Neural progenitor cell (in vitro differentiated cells): Measurements from ENCODE around the gene PEX10. TPM values are rescaled to one million over a fixed set of nuclear protein-coding genes. Genes with fewer than 3 reads are reported as not detected.

Source experiments
- DNase-seq: peaks from one replicate; pipeline ENCODE4 v3.0.0-alpha.2; 2016; ENCODE audit warnings: low spot score
- H2AFZ ChIP-seq: fragments of 200-600 bp; sonication (generic); replicated peaks from 2 replicates; pipeline ENCODE4 v1.6.1; 2016; ENCODE audit warnings: antibody characterized with exemption
- H3F3A ChIP-seq: fragments of 200-600 bp; sonication (generic); 2 replicates; pipeline ENCODE4 v1.6.1; 2016; ENCODE audit warnings: antibody characterized with exemption, low read depth
- H3K27ac ChIP-seq: fragments of 200-600 bp; sonication (generic); 2 replicates; pipeline ENCODE4 v1.5.1; 2016; ENCODE audit warnings: mild to moderate bottlenecking
- H3K27me3 ChIP-seq: fragments of 200-600 bp; sonication (generic); 2 replicates; pipeline ENCODE4 v1.6.1; 2016; ENCODE audit warnings: mild to moderate bottlenecking, moderate library complexity
- H3K36me3 ChIP-seq: fragments of 200-600 bp; sonication (generic); 2 replicates; pipeline ENCODE4 v1.5.1; 2016
- H3K4me1 ChIP-seq: fragments of 200-600 bp; sonication (generic); 2 replicates; pipeline ENCODE4 v1.6.1; 2016; ENCODE audit warnings: mixed run types
- H3K4me2 ChIP-seq: fragments of 200-600 bp; sonication (generic); 2 replicates; pipeline ENCODE4 v1.6.1; 2016
- H3K4me3 ChIP-seq: fragments of 200-600 bp; sonication (generic); 2 replicates; pipeline ENCODE4 v1.5.1; 2016
- H3K79me2 ChIP-seq: fragments of 200-600 bp; sonication (generic); 2 replicates; pipeline ENCODE4 v1.6.1; 2016; ENCODE audit warnings: low read depth
- H3K9ac ChIP-seq: fragments of 200-600 bp; sonication (generic); 2 replicates; pipeline ENCODE4 v1.6.1; 2016
- H3K9me3 ChIP-seq: fragments of 200-600 bp; sonication (generic); 2 replicates; pipeline ENCODE4 v1.5.1; 2016; ENCODE audit warnings: low read depth
- H4K20me1 ChIP-seq: fragments of 200-600 bp; sonication (generic); 2 replicates; pipeline ENCODE4 v1.6.1; 2016; ENCODE audit warnings: low read depth
- H3K27ac Mint-ChIP-seq: 3 replicates; pipeline ENCODE4 v1.8.0; 2021; ENCODE audit warnings: mixed read lengths
- H3K27me3 Mint-ChIP-seq: 2 replicates; pipeline ENCODE4 v1.8.0; 2022; ENCODE audit warnings: low read depth, mild to moderate bottlenecking, inconsistent platforms, moderate library complexity, mixed read lengths; ENCODE audit not compliant: insufficient read depth
- H3K36me3 Mint-ChIP-seq: 3 replicates; pipeline ENCODE4 v1.8.0; 2021; ENCODE audit warnings: mixed read lengths
- H3K4me1 Mint-ChIP-seq: 3 replicates; pipeline ENCODE4 v1.8.0; 2021; ENCODE audit warnings: mixed read lengths
- H3K4me3 Mint-ChIP-seq: 3 replicates; pipeline ENCODE4 v1.8.0; 2021; ENCODE audit warnings: mild to moderate bottlenecking, moderate library complexity, mixed read lengths
- H3K9me3 Mint-ChIP-seq: 3 replicates; pipeline ENCODE4 v1.8.0; 2020; ENCODE audit warnings: mixed read lengths
- CTCF ChIP-seq: fragments of 200-600 bp; sonication (generic); IDR thresholded peaks from 2 replicates; pipeline ENCODE4 v1.5.1; 2017; ENCODE audit warnings: antibody characterized with exemption, mild to moderate bottlenecking
- EZH2 ChIP-seq: fragments of 200-600 bp; sonication (generic); IDR thresholded peaks from 2 replicates; pipeline ENCODE4 v1.6.1; 2017; ENCODE audit warnings: antibody characterized with exemption, mild to moderate bottlenecking, moderate library complexity
- EZH2phosphoT487 ChIP-seq: fragments of 200-600 bp; sonication (generic); IDR thresholded peaks from 2 replicates; pipeline ENCODE4 v1.6.1; 2017; ENCODE audit warnings: antibody characterized with exemption
- total RNA-seq: library from RNA; depleted of rRNA; stranded (reverse); fragments of >200 nt; gene quantifications from 2 replicates; pipeline ENCODE4 v1.2.3, GENCODE V29; 2015; ENCODE audit warnings: low replicate concordance

The PEX10 gene
- total RNA-seq, 1 donor from 2014 or later, result 15.1 TPM

- peak; percentile 94 for DNase-seq
- Mint-ChIP-seq H3K4me3 (no peak overlapping the region), H3K36me3 (no peaks in the 10 kb centered on the region), H3K27ac (no peak overlapping the region), H3K9me3 (no peaks in the 10 kb centered on the region), H3K27me3 (peaks cover 17% of the 10 kb centered on the region), H3K4me1 (peaks cover 31% of the 10 kb centered on the region)
- no peak for TF ChIP-seq EZH2phosphoT487
- no peak for TF ChIP-seq CTCF
- no peak for TF ChIP-seq EZH2
- H2AFZ ChIP-seq, result no peak overlapping the region
- H4K20me1 ChIP-seq, result no peaks in the 10 kb centered on the region
- no peaks in the 10 kb centered on the region for H3K9me3 ChIP-seq
- H3K4me2 ChIP-seq, result peak overlapping the region; percentile 53
- peaks cover 29% of the 10 kb centered on the region for H3F3A ChIP-seq
- H3K9ac ChIP-seq, result no peak overlapping the region
- H3K4me1 ChIP-seq, result peaks cover 62% of the 10 kb centered on the region
- H3K4me3 ChIP-seq, result no peak overlapping the region
- H3K36me3 ChIP-seq, result no peaks in the 10 kb centered on the region
- peaks cover 37% of the 10 kb centered on the region for H3K27me3 ChIP-seq
- no peaks in the 10 kb centered on the region for H3K79me2 ChIP-seq
- peak overlapping the region; percentile 91 for H3K27ac ChIP-seq
Measured at GRCh38 chr1:2446394-2446793, 34.0 kb upstream of the PEX10 start.

GRCh38 chr1:2445823-2446215 lies 33.5 kb upstream of the PEX10 start:
- TF ChIP-seq EZH2 (no peak), EZH2phosphoT487 (no peak), CTCF (no peak)
- H3K4me3 Mint-ChIP-seq, result no peak overlapping the region
- H2AFZ ChIP-seq, result no peak overlapping the region
- H3K4me2 ChIP-seq, result peak overlapping the region; percentile 53
- DNase-seq, result no peak
- no peak overlapping the region for H3K9ac ChIP-seq
- no peaks in the 10 kb centered on the region for H3K9me3 ChIP-seq
- H3K4me1 Mint-ChIP-seq, result peaks cover 31% of the 10 kb centered on the region
- H3K27me3 ChIP-seq, result peaks cover 42% of the 10 kb centered on the region
- H3K36me3 ChIP-seq, result no peaks in the 10 kb centered on the region
- no peaks in the 10 kb centered on the region for H4K20me1 ChIP-seq
- no peak overlapping the region for H3K27ac ChIP-seq
- no peaks in the 10 kb centered on the region for H3K36me3 Mint-ChIP-seq
- H3F3A ChIP-seq, result peaks cover 29% of the 10 kb centered on the region
- H3K79me2 ChIP-seq, result no peaks in the 10 kb centered on the region
- H3K27me3 Mint-ChIP-seq, result peaks cover 15% of the 10 kb centered on the region
- no peak overlapping the region for H3K27ac Mint-ChIP-seq
- H3K4me3 ChIP-seq, result no peak overlapping the region
- no peaks in the 10 kb centered on the region for H3K9me3 Mint-ChIP-seq
- peaks cover 62% of the 10 kb centered on the region for H3K4me1 ChIP-seq

GRCh38 chr1:2445162-2445822 lies 32.9 kb upstream of the PEX10 start:
- peaks cover 31% of the 10 kb centered on the region for H3K4me1 Mint-ChIP-seq
- H3K4me3 Mint-ChIP-seq, result peak overlapping the region; percentile 38
- H3K27me3 Mint-ChIP-seq, result peaks cover 15% of the 10 kb centered on the region
- H4K20me1 ChIP-seq, result no peaks in the 10 kb centered on the region
- no peaks in the 10 kb centered on the region for H3K9me3 Mint-ChIP-seq
- no peak overlapping the region for H3K4me3 ChIP-seq
- H3K27ac Mint-ChIP-seq, result no peak overlapping the region
- TF ChIP-seq EZH2phosphoT487, result no peak
- no peaks in the 10 kb centered on the region for H3K79me2 ChIP-seq
- no peaks in the 10 kb centered on the region for H3K36me3 Mint-ChIP-seq
- no peak for DNase-seq
- H3K9ac ChIP-seq, result no peak overlapping the region
- H3K27ac ChIP-seq, result no peak overlapping the region
- H3F3A ChIP-seq, result peaks cover 29% of the 10 kb centered on the region
- H3K4me1 ChIP-seq, result peaks cover 62% of the 10 kb centered on the region
- H3K4me2 ChIP-seq, result no peak overlapping the region
- peaks cover 42% of the 10 kb centered on the region for H3K27me3 ChIP-seq
- H3K9me3 ChIP-seq, result no peaks in the 10 kb centered on the region
- no peaks in the 10 kb centered on the region for H3K36me3 ChIP-seq
- H2AFZ ChIP-seq, result no peak overlapping the region

- Mint-ChIP-seq H3K4me1 (peaks cover 31% of the 10 kb centered on the region), H3K4me3 (peak overlapping the region; percentile 18), H3K27ac (no peak overlapping the region), H3K36me3 (no peaks in the 10 kb centered on the region), H3K9me3 (no peaks in the 10 kb centered on the region), H3K27me3 (peaks cover 19% of the 10 kb centered on the region)
- no peaks in the 10 kb centered on the region for H4K20me1 ChIP-seq
- H3K27ac ChIP-seq, result no peak overlapping the region
- peak overlapping the region; percentile 42 for H2AFZ ChIP-seq
- H3K4me2 ChIP-seq, result peak overlapping the region; percentile 77
- TF ChIP-seq EZH2, result no peak
- TF ChIP-seq EZH2phosphoT487, result no peak
- no peak for TF ChIP-seq CTCF
- no peaks in the 10 kb centered on the region for H3K36me3 ChIP-seq
- no peaks in the 10 kb centered on the region for H3K9me3 ChIP-seq
- H3K27me3 ChIP-seq, result peaks cover 42% of the 10 kb centered on the region
- peak overlapping the region; percentile 43 for H3K4me3 ChIP-seq
- H3K9ac ChIP-seq, result no peak overlapping the region
- H3K79me2 ChIP-seq, result no peaks in the 10 kb centered on the region
- peaks cover 29% of the 10 kb centered on the region for H3F3A ChIP-seq
- peaks cover 55% of the 10 kb centered on the region for H3K4me1 ChIP-seq
- DNase-seq, result no peak
Measured at GRCh38 chr1:2444138-2444591, 31.8 kb upstream of the PEX10 start.
